Measurements from ENCODE around the gene GEMIN8. TPM values are rescaled to one million over a fixed set of nuclear protein-coding genes. Genes with fewer than 3 reads are reported as not detected.

GEMIN8 gene
- total RNA-seq, 1 experiment from 2014 or later = 16.3 TPM

Other genes with a start within 250 kb of the GEMIN8 start
- not detected in 2 replicates for gene GPM6B, start 212.8 kb downstream of the GEMIN8 start, total RNA-seq (2014; rRNA removed; shearing (Covaris generic))